ENCODE data around the gene CPLX4. TPM values are rescaled to one million over a fixed set of nuclear protein-coding genes. Genes with fewer than 3 reads are reported as not detected.

Gene CPLX4
- total RNA-seq, 1 experiment from 2014 or later = not detected

DNA sequence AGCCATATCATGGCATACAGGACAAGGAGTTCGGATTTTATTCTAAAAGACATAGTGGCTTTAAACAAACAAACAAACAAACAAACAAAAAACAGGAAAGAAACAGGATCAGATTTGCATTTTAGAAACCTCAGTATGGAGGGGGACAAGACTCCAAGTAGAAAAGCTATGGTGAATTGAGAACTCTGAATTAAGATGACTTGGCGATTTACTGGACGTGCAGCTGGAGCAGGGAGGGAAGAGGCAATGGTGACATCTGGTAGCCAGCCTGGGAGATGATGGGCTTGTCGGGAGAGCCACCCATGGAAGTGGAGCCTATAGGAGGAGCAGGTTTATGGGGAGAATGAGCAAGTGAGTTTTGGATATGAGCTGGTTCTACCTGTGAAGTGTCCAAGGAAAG lies 13.2 kb downstream of the CPLX4 start:
- Histone ChIP-seq H3K4me3 (ENCODE audit: low read depth in 2 of 2, low read length in 2 of 2) (no peak overlapping the region), H3K4me1 (ENCODE audit: control insufficient read depth, insufficient read depth, low read length) (no peaks in the 10 kb centered on the region), H3K36me3 (ENCODE audit: control insufficient read depth, insufficient read depth, low read length) (no peaks in the 10 kb centered on the region), H3K27me3 (ENCODE audit: control insufficient read depth, insufficient read depth, low read length) (peaks cover 2% of the 10 kb centered on the region; the same call in 1 of the 2 replicates), H3K9me3 (ENCODE audit: control insufficient read depth, insufficient read depth, low read depth, low read length) (no peaks in the 10 kb centered on the region), H3K27ac (ENCODE audit: low read length) (no peak overlapping the region)
- ChIA-PET CTCF (no interaction called here), POLR2A (no interaction called here)
- BruUV-seq (replicated peaks) = no TSS peak
- in situ Hi-C loops (cut with HindIII; ENCODE audit: low pct_unique_long_range_greater_than_20kb, low sequenced_read_pairs) = no loop called here
- DNase-seq (ENCODE audit: low read depth, low spot score) (no peak), ATAC-seq (no peak)
- TF ChIP-seq POLR2AphosphoS5 (IDR thresholded peaks at IDR 0.05; ENCODE audit: low read depth, low read length) = no peak
- no peak for TF ChIP-seq TCF7L2 (IDR thresholded peaks at IDR 0.05; ENCODE audit: low read depth, low read length)
- no peak for TF ChIP-seq SIN3A (IDR thresholded peaks at IDR 0.05; ENCODE audit: borderline replicate concordance, insufficient read depth, low read depth, low read length)
- TF ChIP-seq REST (IDR thresholded peaks at IDR 0.05; ENCODE audit: insufficient read depth in 1 of 2, low read depth in 2 of 2, low read length in 1 of 2) = no peak
- TF ChIP-seq CTCF (IDR thresholded peaks at IDR 0.05) = no peak
- intact Hi-C loops (cut with micrococcal nuclease; ENCODE audit: unreplicated experiment) = loop anchor here (5.0 kb wide), 2 partner anchors 58 to 97 kb away; no protein-coding TSS in a partner anchor

DNA sequence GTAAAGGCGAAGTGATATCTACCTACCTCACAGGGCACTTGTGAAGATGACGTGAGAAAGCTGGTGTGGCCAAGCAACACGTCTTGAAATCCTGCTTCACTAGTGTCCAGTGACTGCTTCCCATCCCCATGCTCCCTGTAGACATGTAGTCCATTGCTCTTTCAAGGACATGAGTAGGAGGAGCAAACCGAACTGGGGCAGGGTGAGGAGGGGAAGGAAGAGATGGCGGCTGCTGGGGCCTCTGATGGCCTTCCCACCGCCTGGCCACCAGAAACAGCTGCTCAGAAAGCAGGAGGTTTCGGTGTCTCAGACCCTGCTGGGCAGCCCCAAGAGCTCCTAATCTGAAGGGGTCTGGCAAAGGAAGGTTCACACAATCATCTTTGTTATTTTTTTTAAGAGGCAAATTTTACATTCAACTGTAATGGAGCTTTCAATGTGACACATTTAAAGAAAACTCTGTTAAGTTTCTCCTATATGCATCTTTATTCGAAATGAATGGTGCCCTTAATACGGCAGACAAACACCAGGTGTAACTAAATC lies 14.7 kb downstream of the CPLX4 start:
- CTCF ChIA-PET = no interaction called here
- no TSS peak for BruUV-seq (replicated peaks)
- POLR2A ChIA-PET = no interaction called here
- ATAC-seq (no peak), DNase-seq (ENCODE audit: low read depth, low spot score) (no peak)
- Histone ChIP-seq H3K4me3 (ENCODE audit: low read depth in 2 of 2, low read length in 2 of 2) (no peak overlapping the region), H3K9me3 (ENCODE audit: control insufficient read depth, insufficient read depth, low read depth, low read length) (no peaks in the 10 kb centered on the region), H3K27ac (ENCODE audit: low read length) (no peak overlapping the region), H3K27me3 (ENCODE audit: control insufficient read depth, insufficient read depth, low read length) (no peaks in the 10 kb centered on the region; the same call in 1 of the 2 replicates), H3K36me3 (ENCODE audit: control insufficient read depth, insufficient read depth, low read length) (no peaks in the 10 kb centered on the region), H3K4me1 (ENCODE audit: control insufficient read depth, insufficient read depth, low read length) (no peaks in the 10 kb centered on the region)
- TF ChIP-seq CTCF (IDR thresholded peaks at IDR 0.05) (no peak), POLR2AphosphoS5 (IDR thresholded peaks at IDR 0.05; ENCODE audit: low read depth, low read length) (no peak), SIN3A (IDR thresholded peaks at IDR 0.05; ENCODE audit: borderline replicate concordance, insufficient read depth, low read depth, low read length) (no peak), REST (IDR thresholded peaks at IDR 0.05; ENCODE audit: insufficient read depth in 1 of 2, low read depth in 2 of 2, low read length in 1 of 2) (no peak), TCF7L2 (IDR thresholded peaks at IDR 0.05; ENCODE audit: low read depth, low read length) (no peak)
- intact Hi-C loops (cut with micrococcal nuclease; ENCODE audit: unreplicated experiment) (no loop called here), in situ Hi-C loops (cut with HindIII; ENCODE audit: low pct_unique_long_range_greater_than_20kb, low sequenced_read_pairs) (no loop called here)

All from Panc1 (cell line).